ENCODE data around the gene KLHL28.

DNA sequence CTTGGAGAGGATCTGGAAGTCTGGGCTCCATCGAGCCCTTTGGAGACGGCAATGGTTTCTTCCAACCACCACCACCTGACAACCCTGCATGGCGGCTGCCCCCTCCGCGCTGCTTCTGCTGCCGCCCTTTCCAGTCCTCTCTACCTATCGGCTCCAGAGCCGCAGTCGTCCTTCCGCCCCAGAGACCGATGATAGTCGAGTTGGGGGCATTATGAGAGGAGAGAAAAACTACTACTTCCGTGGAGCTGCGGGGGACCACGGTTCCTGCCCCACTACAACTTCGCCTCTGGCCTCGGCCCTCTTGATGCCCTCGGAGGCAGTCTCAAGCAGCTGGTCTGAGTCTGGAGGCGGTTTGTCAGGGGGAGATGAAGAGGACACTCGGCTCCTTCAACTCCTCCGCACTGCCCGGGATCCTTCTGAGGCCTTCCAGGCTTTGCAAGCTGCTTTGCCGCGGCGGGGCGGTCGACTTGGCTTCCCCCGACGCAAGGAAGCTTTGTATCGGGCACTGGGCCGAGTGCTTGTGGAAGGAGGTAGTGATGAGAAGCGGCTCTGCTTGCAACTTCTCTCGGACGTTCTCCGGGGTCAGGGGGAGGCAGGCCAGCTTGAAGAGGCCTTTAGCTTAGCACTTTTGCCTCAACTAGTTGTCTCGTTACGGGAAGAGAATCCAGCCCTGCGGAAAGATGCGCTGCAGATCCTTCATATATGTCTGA is 742 bp upstream of the KLHL28 start:
- TF ChIP-seq, protein P1, sequence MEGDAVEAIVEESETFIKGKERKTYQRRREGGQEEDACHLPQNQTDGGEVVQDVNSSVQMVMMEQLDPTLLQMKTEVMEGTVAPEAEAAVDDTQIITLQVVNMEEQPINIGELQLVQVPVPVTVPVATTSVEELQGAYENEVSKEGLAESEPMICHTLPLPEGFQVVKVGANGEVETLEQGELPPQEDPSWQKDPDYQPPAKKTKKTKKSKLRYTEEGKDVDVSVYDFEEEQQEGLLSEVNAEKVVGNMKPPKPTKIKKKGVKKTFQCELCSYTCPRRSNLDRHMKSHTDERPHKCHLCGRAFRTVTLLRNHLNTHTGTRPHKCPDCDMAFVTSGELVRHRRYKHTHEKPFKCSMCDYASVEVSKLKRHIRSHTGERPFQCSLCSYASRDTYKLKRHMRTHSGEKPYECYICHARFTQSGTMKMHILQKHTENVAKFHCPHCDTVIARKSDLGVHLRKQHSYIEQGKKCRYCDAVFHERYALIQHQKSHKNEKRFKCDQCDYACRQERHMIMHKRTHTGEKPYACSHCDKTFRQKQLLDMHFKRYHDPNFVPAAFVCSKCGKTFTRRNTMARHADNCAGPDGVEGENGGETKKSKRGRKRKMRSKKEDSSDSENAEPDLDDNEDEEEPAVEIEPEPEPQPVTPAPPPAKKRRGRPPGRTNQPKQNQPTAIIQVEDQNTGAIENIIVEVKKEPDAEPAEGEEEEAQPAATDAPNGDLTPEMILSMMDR (IDR thresholded peaks at IDR 0.05; ENCODE audit: insufficient read depth, low read length, poor library complexity, severe bottlenecking): no peak
- TF ChIP-seq EZH2phosphoT487 (conservative IDR thresholded peaks at IDR 0.05; ENCODE audit: low read length): no peak
